DOHH2 (cell line): ENCODE results near the gene SEPTIN2.

Source experiments
- H3F3A ChIP-seq: fragments of 200-600 bp; sonication (generic), shearing (Covaris generic); 2 replicates; pipeline ENCODE4 v1.6.0; 2016; ENCODE audit warnings: antibody characterized with exemption, mild to moderate bottlenecking; ENCODE audit not compliant: control insufficient read depth, insufficient read depth
- H3K27ac ChIP-seq: fragments of 200-600 bp; sonication (generic); 2 replicates; pipeline ENCODE4 v1.5.1; 2014; ENCODE audit warnings: low read depth, mild to moderate bottlenecking, low read length, moderate library complexity
- H3K27me3 ChIP-seq: fragments of 200-600 bp; sonication (generic); 2 replicates; pipeline ENCODE4 v1.6.1; 2014; ENCODE audit warnings: mild to moderate bottlenecking, low read length, mixed read lengths; ENCODE audit not compliant: control insufficient read depth
- H3K36me3 ChIP-seq: fragments of 200-600 bp; sonication (generic); 2 replicates; pipeline ENCODE4 v1.6.1; 2014; ENCODE audit warnings: mild to moderate bottlenecking, low read length, moderate library complexity, mixed read lengths; ENCODE audit not compliant: control insufficient read depth
- H3K4me1 ChIP-seq: fragments of 200-600 bp; sonication (generic); 2 replicates; pipeline ENCODE4 v1.6.1; 2014; ENCODE audit warnings: mild to moderate bottlenecking, low read length, mixed read lengths; ENCODE audit not compliant: control insufficient read depth
- H3K4me2 ChIP-seq: fragments of 200-600 bp; sonication (generic); 2 replicates; pipeline ENCODE4 v1.6.0; 2014; ENCODE audit warnings: mild to moderate bottlenecking, low read length, moderate library complexity
- H3K4me3 ChIP-seq: fragments of 200-600 bp; sonication (generic); 2 replicates; pipeline ENCODE4 v1.5.1; 2014; ENCODE audit warnings: mild to moderate bottlenecking, low read length, mixed read lengths
- H3K79me2 ChIP-seq: fragments of 200-600 bp; sonication (generic); 2 replicates; pipeline ENCODE4 v1.6.1; 2014; ENCODE audit warnings: mild to moderate bottlenecking, low read length, mixed read lengths; ENCODE audit not compliant: control insufficient read depth
- H3K9me2 ChIP-seq: fragments of 200-600 bp; sonication (generic); replicated peaks from 2 replicates; pipeline ENCODE4 v1.6.1; 2014; ENCODE audit warnings: mild to moderate bottlenecking, low read length, mixed read lengths; ENCODE audit not compliant: control insufficient read depth
- H3K9me3 ChIP-seq: fragments of 200-600 bp; sonication (generic); 2 replicates; pipeline ENCODE4 v1.6.1; 2014; ENCODE audit warnings: antibody characterized with exemption, low read length, mixed read lengths; ENCODE audit not compliant: control insufficient read depth, insufficient read depth
- H4K20me1 ChIP-seq: fragments of 200-600 bp; sonication (generic); 2 replicates; pipeline ENCODE4 v1.6.0; 2014; ENCODE audit warnings: low read depth, mild to moderate bottlenecking, antibody characterized with exemption, low read length, moderate library complexity; ENCODE audit not compliant: control insufficient read depth, insufficient read depth
- CTCF ChIP-seq: fragments of 200-600 bp; sonication (generic); IDR thresholded peaks from one replicate; pipeline ENCODE4 v1.5.1; 2014; ENCODE audit warnings: antibody characterized with exemption, mild to moderate bottlenecking, low read depth, low read length; ENCODE audit not compliant: poor library complexity, severe bottlenecking
- EZH2phosphoT487 ChIP-seq: fragments of 200-600 bp; sonication (generic); IDR thresholded peaks from 2 replicates; pipeline ENCODE4 v1.6.1; 2017; ENCODE audit warnings: borderline replicate concordance, mild to moderate bottlenecking, antibody characterized with exemption, low read length, moderate library complexity, mixed read lengths

SEPTIN2 gene

GRCh38 chr2:241344925-241345651, 29.4 kb downstream of the SEPTIN2 start:
- Histone ChIP-seq H4K20me1 (no peaks in the 10 kb centered on the region; the same call in 1 of the 2 replicates), H3K9me2 (no peaks in the 10 kb centered on the region), H3K4me3 (no peak overlapping the region), H3K79me2 (no peaks in the 10 kb centered on the region; the same call in 1 of the 2 replicates), H3F3A (no peaks in the 10 kb centered on the region), H3K27ac (no peak overlapping the region), H3K27me3 (no peaks in the 10 kb centered on the region), H3K9me3 (no peaks in the 10 kb centered on the region), H3K4me1 (no peaks in the 10 kb centered on the region), H3K36me3 (peaks cover 90% of the 10 kb centered on the region), H3K4me2 (no peak overlapping the region)
- no peak for TF ChIP-seq CTCF
- TF ChIP-seq EZH2phosphoT487: no peak

- Histone ChIP-seq H3K4me3 (no peak overlapping the region), H3K4me2 (no peak overlapping the region), H3K9me3 (no peaks in the 10 kb centered on the region), H3F3A (peaks cover 34% of the 10 kb centered on the region), H3K27ac (no peak overlapping the region), H3K4me1 (peaks cover 4% of the 10 kb centered on the region), H4K20me1 (no peaks in the 10 kb centered on the region), H3K36me3 (peaks cover 94% of the 10 kb centered on the region), H3K27me3 (no peaks in the 10 kb centered on the region), H3K79me2 (no peaks in the 10 kb centered on the region), H3K9me2 (no peaks in the 10 kb centered on the region)
- TF ChIP-seq EZH2phosphoT487 (no peak), CTCF (no peak)
Measured at GRCh38 chr2:241349941-241350340, 34.2 kb downstream of the SEPTIN2 start.

GRCh38 chr2:241350530-241350877, 34.8 kb downstream of the SEPTIN2 start:
- Histone ChIP-seq H3K4me1 (peaks cover 8% of the 10 kb centered on the region), H3K36me3 (peaks cover 91% of the 10 kb centered on the region), H3K79me2 (no peaks in the 10 kb centered on the region), H3K27me3 (no peaks in the 10 kb centered on the region), H4K20me1 (no peaks in the 10 kb centered on the region), H3K4me2 (no peak overlapping the region), H3K9me2 (no peaks in the 10 kb centered on the region), H3K27ac (no peak overlapping the region), H3K9me3 (no peaks in the 10 kb centered on the region), H3F3A (peaks cover 34% of the 10 kb centered on the region), H3K4me3 (no peak overlapping the region)
- TF ChIP-seq EZH2phosphoT487 (no peak), CTCF (no peak)
